ENCODE data around the gene MEIS2. TPM values are rescaled to one million over a fixed set of nuclear protein-coding genes. Genes with fewer than 3 reads are reported as not detected.

The MEIS2 gene
- total RNA-seq, 1 donor from 2014 or later, result 6.0 TPM

DNA sequence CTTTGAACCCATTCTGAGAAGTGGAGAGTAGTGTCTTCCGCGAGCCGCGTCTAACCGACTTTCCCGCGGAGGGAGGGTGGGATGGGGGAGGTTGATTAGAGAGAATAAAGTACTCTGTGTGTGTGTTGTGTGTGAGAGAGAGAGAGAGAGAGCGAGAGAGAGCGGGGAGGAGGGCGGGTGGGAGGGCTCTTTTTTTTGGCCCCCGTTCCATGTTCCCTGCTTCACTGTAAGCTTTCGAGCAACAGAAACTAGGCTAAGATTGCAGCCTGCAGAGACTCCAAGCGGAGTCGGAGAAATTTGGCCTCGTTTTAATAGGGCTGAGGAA, 1.6 kb upstream of the MEIS2 start:
- no peak overlapping the region for H3K27ac Mint-ChIP-seq (ENCODE audit: unreplicated experiment)
- H3K9me3 Mint-ChIP-seq (ENCODE audit: unreplicated experiment), result peaks cover 28% of the 10 kb centered on the region
- peak overlapping the region; percentile 97 for H3K4me3 Mint-ChIP-seq (ENCODE audit: unreplicated experiment)
- peaks cover 52% of the 10 kb centered on the region for H3K27me3 Mint-ChIP-seq (ENCODE audit: unreplicated experiment)
- H3K36me3 Mint-ChIP-seq (ENCODE audit: unreplicated experiment), result no peaks in the 10 kb centered on the region
- peaks cover 11% of the 10 kb centered on the region for H3K4me1 Mint-ChIP-seq (ENCODE audit: low read depth, unreplicated experiment)
- TF ChIP-seq, protein P1, sequence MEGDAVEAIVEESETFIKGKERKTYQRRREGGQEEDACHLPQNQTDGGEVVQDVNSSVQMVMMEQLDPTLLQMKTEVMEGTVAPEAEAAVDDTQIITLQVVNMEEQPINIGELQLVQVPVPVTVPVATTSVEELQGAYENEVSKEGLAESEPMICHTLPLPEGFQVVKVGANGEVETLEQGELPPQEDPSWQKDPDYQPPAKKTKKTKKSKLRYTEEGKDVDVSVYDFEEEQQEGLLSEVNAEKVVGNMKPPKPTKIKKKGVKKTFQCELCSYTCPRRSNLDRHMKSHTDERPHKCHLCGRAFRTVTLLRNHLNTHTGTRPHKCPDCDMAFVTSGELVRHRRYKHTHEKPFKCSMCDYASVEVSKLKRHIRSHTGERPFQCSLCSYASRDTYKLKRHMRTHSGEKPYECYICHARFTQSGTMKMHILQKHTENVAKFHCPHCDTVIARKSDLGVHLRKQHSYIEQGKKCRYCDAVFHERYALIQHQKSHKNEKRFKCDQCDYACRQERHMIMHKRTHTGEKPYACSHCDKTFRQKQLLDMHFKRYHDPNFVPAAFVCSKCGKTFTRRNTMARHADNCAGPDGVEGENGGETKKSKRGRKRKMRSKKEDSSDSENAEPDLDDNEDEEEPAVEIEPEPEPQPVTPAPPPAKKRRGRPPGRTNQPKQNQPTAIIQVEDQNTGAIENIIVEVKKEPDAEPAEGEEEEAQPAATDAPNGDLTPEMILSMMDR (IDR thresholded peaks at IDR 0.05; ENCODE audit: partially characterized antibody, unreplicated experiment), result no peak
- no peak for DNase-seq

DNA sequence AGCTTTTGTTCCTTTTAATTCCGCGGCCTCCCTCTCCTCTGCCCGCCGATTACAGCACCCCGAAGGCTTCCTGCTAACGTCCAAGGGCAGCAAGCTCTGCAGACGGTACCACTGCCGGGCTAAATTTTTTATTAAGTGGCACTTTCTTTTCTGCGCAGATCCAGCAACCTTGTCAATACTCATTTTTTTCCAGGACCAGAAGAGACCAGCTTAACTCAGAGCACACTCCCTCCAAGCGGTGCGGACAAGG, 542 bp upstream of the MEIS2 start:
- H3K4me3 Mint-ChIP-seq (ENCODE audit: unreplicated experiment), result peak overlapping the region; percentile 97
- H3K36me3 Mint-ChIP-seq (ENCODE audit: unreplicated experiment), result no peaks in the 10 kb centered on the region
- H3K27me3 Mint-ChIP-seq (ENCODE audit: unreplicated experiment), result peaks cover 48% of the 10 kb centered on the region
- no peak for DNase-seq
- H3K27ac Mint-ChIP-seq (ENCODE audit: unreplicated experiment), result peak overlapping the region; percentile 69
- TF ChIP-seq, protein P1 (IDR thresholded peaks at IDR 0.05; ENCODE audit: partially characterized antibody, unreplicated experiment), result no peak
- H3K4me1 Mint-ChIP-seq (ENCODE audit: low read depth, unreplicated experiment), result peaks cover 8% of the 10 kb centered on the region
- H3K9me3 Mint-ChIP-seq (ENCODE audit: unreplicated experiment), result peaks cover 28% of the 10 kb centered on the region

DNA sequence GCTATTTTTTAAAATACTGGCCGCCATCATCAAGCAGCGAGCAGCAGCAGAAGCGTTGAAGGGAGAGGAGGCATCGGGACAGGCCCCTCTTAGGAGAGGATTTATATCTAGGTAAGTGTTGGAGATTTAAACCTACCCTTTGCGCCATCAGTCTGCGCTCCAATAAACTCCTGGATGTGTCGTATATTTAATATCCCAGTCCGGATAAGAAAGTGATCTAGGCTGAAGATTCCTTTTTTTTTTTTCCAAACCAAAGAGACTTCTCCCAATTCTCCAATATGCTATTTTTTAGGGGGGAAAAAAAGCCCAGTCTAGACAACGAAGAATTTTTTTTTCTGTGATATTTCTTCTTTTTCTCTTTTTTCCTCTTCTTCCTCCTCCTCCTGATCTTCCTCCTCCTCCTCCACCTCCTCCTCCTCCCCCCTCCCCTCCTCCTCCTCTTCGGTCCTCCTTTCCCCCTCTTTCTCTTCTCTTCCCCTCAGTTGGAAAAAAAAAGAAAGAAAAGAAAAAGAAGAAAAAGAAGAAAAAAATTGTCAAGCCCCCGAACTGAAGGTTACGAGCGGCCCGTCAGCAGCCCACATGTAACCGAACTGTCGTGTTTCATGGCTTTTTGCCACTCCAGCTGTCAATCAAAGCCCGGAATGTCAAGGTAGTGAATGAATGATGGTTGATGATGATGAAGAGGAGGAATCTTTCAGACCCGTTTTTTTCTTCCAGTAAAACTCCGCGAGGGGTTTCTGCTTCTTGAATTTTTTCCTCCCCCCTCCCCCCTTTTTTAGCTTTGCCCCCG, 835 bp downstream of the MEIS2 start:
- H3K4me3 Mint-ChIP-seq (ENCODE audit: unreplicated experiment), result peak overlapping the region; percentile 97
- no peak overlapping the region for H3K27ac Mint-ChIP-seq (ENCODE audit: unreplicated experiment)
- no peak for DNase-seq
- H3K9me3 Mint-ChIP-seq (ENCODE audit: unreplicated experiment), result peaks cover 30% of the 10 kb centered on the region
- H3K36me3 Mint-ChIP-seq (ENCODE audit: unreplicated experiment), result no peaks in the 10 kb centered on the region
- peaks cover 13% of the 10 kb centered on the region for H3K4me1 Mint-ChIP-seq (ENCODE audit: low read depth, unreplicated experiment)
- TF ChIP-seq, protein P1 (IDR thresholded peaks at IDR 0.05; ENCODE audit: partially characterized antibody, unreplicated experiment), result no peak
- peaks cover 47% of the 10 kb centered on the region for H3K27me3 Mint-ChIP-seq (ENCODE audit: unreplicated experiment)

DNA sequence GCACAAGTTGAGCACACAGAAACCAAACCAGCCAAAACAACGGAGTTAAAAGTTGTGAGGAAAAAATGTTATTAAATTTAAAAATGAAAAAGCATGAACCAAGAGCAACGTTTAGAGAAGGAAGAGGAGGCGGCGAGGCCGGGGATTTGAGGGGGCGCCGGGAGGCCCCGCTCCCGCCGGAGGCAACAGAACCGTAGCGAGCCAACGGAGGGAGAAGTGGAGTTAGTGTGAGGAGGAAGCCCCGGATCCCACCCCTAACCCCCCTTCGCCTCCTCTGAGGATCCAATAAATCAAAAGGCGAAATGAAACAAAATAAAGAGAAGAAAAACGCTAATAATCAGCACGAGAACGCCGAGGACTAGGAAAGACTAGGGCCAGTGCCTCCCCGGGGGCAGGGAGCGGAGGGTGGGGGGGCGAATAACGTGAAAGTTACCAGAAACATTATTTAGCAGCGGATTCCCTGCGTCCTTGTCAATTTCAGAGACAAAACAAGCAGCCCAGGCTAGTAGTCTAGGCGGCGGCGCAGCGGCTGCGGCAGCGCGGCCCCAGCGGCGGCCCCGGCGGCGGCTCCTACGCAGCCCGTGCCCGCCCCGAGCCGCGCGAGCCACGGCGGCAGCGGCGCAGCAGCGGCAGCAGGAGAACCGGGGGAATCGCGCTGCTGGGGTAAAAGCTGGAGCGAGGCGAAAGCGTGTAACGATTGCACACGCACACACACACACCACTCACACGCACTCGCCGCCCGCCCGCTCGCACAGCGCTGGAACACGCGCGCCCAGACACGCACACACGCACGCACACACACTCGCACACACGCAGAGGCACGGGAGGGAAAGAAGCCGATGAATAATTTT, 1.7 kb downstream of the MEIS2 start:
- DNase-seq, result peak; percentile 68
- Mint-ChIP-seq H3K9me3 (ENCODE audit: unreplicated experiment) (peaks cover 32% of the 10 kb centered on the region), H3K36me3 (ENCODE audit: unreplicated experiment) (no peaks in the 10 kb centered on the region), H3K4me3 (ENCODE audit: unreplicated experiment) (peak overlapping the region; percentile 97), H3K27me3 (ENCODE audit: unreplicated experiment) (peaks cover 43% of the 10 kb centered on the region), H3K4me1 (ENCODE audit: low read depth, unreplicated experiment) (peaks cover 16% of the 10 kb centered on the region), H3K27ac (ENCODE audit: unreplicated experiment) (peak overlapping the region; percentile 23)
- TF ChIP-seq, protein P1 (IDR thresholded peaks at IDR 0.05; ENCODE audit: partially characterized antibody, unreplicated experiment), result no peak
